IPS-15b (cell line): ENCODE data around the gene LGALS3.

Experiments
- H3K27me3 ChIP-seq: one replicate; pipeline ENCODE4 v1.6.1; 2013; ENCODE audit warnings: low read length; ENCODE audit not compliant: control insufficient read depth, insufficient read depth
- H3K36me3 ChIP-seq: one replicate; pipeline ENCODE4 v1.6.1; 2013; ENCODE audit warnings: low read length; ENCODE audit not compliant: control insufficient read depth, insufficient read depth
- H3K4me1 ChIP-seq: one replicate; pipeline ENCODE4 v1.6.1; 2013; ENCODE audit warnings: mild to moderate bottlenecking, low read length; ENCODE audit not compliant: control insufficient read depth, insufficient read depth
- H3K4me3 ChIP-seq: one replicate; pipeline ENCODE4 v1.5.1; 2013; ENCODE audit warnings: low read depth, low read length
- H3K9ac ChIP-seq: one replicate; pipeline ENCODE4 v1.6.1; 2013; ENCODE audit warnings: low read depth, mild to moderate bottlenecking, low read length
- H3K9me3 ChIP-seq: one replicate; pipeline ENCODE4 v1.6.1; 2013; ENCODE audit warnings: mild to moderate bottlenecking, low read length; ENCODE audit not compliant: control insufficient read depth, insufficient read depth

The LGALS3 gene

GRCh38 chr14:55139141-55139540 lies 10.1 kb downstream of the LGALS3 start:
- Histone ChIP-seq H3K9me3 (no peaks in the 10 kb centered on the region), H3K36me3 (no peaks in the 10 kb centered on the region), H3K4me1 (no peaks in the 10 kb centered on the region), H3K4me3 (no peak overlapping the region), H3K27me3 (no peaks in the 10 kb centered on the region), H3K9ac (no peak overlapping the region)

- Histone ChIP-seq H3K9ac (no peak overlapping the region), H3K27me3 (no peaks in the 10 kb centered on the region), H3K36me3 (no peaks in the 10 kb centered on the region), H3K4me1 (no peaks in the 10 kb centered on the region), H3K9me3 (no peaks in the 10 kb centered on the region), H3K4me3 (no peak overlapping the region)
Measured at GRCh38 chr14:55139696-55140509, 10.9 kb downstream of the LGALS3 start.

GRCh38 chr14:55141825-55142224 lies 12.8 kb downstream of the LGALS3 start:
- Histone ChIP-seq H3K36me3 (peaks cover 8% of the 10 kb centered on the region), H3K4me3 (no peak overlapping the region), H3K9ac (no peak overlapping the region), H3K27me3 (no peaks in the 10 kb centered on the region), H3K4me1 (no peaks in the 10 kb centered on the region), H3K9me3 (no peaks in the 10 kb centered on the region)

- no peaks in the 10 kb centered on the region for H3K27me3 ChIP-seq
- H3K9me3 ChIP-seq: no peaks in the 10 kb centered on the region
- H3K36me3 ChIP-seq: peaks cover 9% of the 10 kb centered on the region
- H3K9ac ChIP-seq: no peak overlapping the region
- H3K4me3 ChIP-seq: no peak overlapping the region
- H3K4me1 ChIP-seq: no peaks in the 10 kb centered on the region
Measured at GRCh38 chr14:55142466-55142865, 13.4 kb downstream of the LGALS3 start.

- peaks cover 12% of the 10 kb centered on the region for H3K36me3 ChIP-seq
- H3K9me3 ChIP-seq: no peaks in the 10 kb centered on the region
- H3K4me1 ChIP-seq: no peaks in the 10 kb centered on the region
- H3K9ac ChIP-seq: no peak overlapping the region
- no peak overlapping the region for H3K4me3 ChIP-seq
- no peaks in the 10 kb centered on the region for H3K27me3 ChIP-seq
Measured at GRCh38 chr14:55146425-55146824, 17.4 kb downstream of the LGALS3 start.

GRCh38 chr14:55151601-55152000 lies 22.5 kb downstream of the LGALS3 start:
- H3K36me3 ChIP-seq: peaks cover 19% of the 10 kb centered on the region
- no peaks in the 10 kb centered on the region for H3K4me1 ChIP-seq
- no peaks in the 10 kb centered on the region for H3K27me3 ChIP-seq
- H3K4me3 ChIP-seq: no peak overlapping the region
- H3K9ac ChIP-seq: no peak overlapping the region
- H3K9me3 ChIP-seq: no peaks in the 10 kb centered on the region

- peaks cover 16% of the 10 kb centered on the region for H3K36me3 ChIP-seq
Measured at GRCh38 chr14:55152052-55152753, 23.2 kb downstream of the LGALS3 start.

GRCh38 chr14:55153951-55154350 lies 24.9 kb downstream of the LGALS3 start:
- Histone ChIP-seq H3K9ac (no peak overlapping the region), H3K36me3 (peaks cover 13% of the 10 kb centered on the region), H3K27me3 (no peaks in the 10 kb centered on the region), H3K4me1 (no peaks in the 10 kb centered on the region), H3K9me3 (no peaks in the 10 kb centered on the region), H3K4me3 (no peak overlapping the region)

More at GRCh38 chr14:55152052-55152753, 23.2 kb downstream of the LGALS3 start:
- Histone ChIP-seq H3K4me3 (no peak overlapping the region), H3K27me3 (no peaks in the 10 kb centered on the region), H3K9me3 (no peaks in the 10 kb centered on the region), H3K9ac (no peak overlapping the region), H3K4me1 (no peaks in the 10 kb centered on the region)

- H3K4me3 ChIP-seq: no peak overlapping the region
- no peak overlapping the region for H3K9ac ChIP-seq
- no peaks in the 10 kb centered on the region for H3K4me1 ChIP-seq
- peaks cover 17% of the 10 kb centered on the region for H3K36me3 ChIP-seq
- H3K9me3 ChIP-seq: no peaks in the 10 kb centered on the region
- no peaks in the 10 kb centered on the region for H3K27me3 ChIP-seq
Measured at GRCh38 chr14:55157080-55157479, 28.0 kb downstream of the LGALS3 start.

GRCh38 chr14:55158412-55158811 lies 29.4 kb downstream of the LGALS3 start:
- no peak overlapping the region for H3K4me3 ChIP-seq
- H3K36me3 ChIP-seq: peaks cover 11% of the 10 kb centered on the region
- no peak overlapping the region for H3K9ac ChIP-seq
- no peaks in the 10 kb centered on the region for H3K4me1 ChIP-seq
- no peaks in the 10 kb centered on the region for H3K9me3 ChIP-seq
- no peaks in the 10 kb centered on the region for H3K27me3 ChIP-seq

- Histone ChIP-seq H3K9me3 (no peaks in the 10 kb centered on the region), H3K4me3 (no peak overlapping the region), H3K4me1 (no peaks in the 10 kb centered on the region), H3K27me3 (no peaks in the 10 kb centered on the region), H3K9ac (no peak overlapping the region), H3K36me3 (peaks cover 7% of the 10 kb centered on the region)
Measured at GRCh38 chr14:55160989-55161388, 31.9 kb downstream of the LGALS3 start.

- Histone ChIP-seq H3K9me3 (no peaks in the 10 kb centered on the region), H3K4me1 (no peaks in the 10 kb centered on the region), H3K27me3 (no peaks in the 10 kb centered on the region), H3K36me3 (peaks cover 9% of the 10 kb centered on the region), H3K4me3 (no peak overlapping the region), H3K9ac (no peak overlapping the region)
Measured at GRCh38 chr14:55170526-55170925, 41.5 kb downstream of the LGALS3 start.
